CD4-positive, alpha-beta T cell treated with Interferon alpha-2 for 1 hour (primary cell): Measurements from ENCODE around the gene PGF.

ENCODE experiments used
- DNase-seq, 2 donors: peaks; one replicate each; pipeline ENCODE4 v3.0.0-alpha.2; 2020 to 2022

Gene PGF

DNA sequence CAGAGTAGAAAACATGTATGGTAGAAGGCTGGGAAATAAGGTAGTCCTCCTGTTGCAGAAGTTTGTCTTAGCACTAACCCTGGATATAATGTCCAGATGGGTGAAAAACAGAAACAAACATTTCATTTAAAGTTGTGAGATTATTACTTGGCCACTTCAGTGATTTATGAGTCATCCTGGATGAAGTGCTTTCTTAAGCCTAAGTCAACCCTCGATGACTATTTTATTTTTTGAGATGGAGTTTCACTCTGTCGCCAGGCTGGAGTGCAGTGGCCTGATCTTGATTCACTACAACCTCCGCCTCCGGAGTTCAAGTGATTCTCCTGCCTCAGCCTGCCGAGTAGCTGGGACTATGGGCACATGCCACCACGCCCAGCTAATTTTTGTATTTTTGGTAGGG lies 63.5 kb downstream of the PGF start:
- DNase-seq, result no peak
